ENCODE measurements around the gene VEPH1. TPM values are rescaled to one million over a fixed set of nuclear protein-coding genes. Genes with fewer than 3 reads are reported as not detected.

The VEPH1 gene
- total and polyA plus RNA-seq, 2 donors (not counting 1 experiment from before 2014, with no cell fraction given), result not detected

DNA sequence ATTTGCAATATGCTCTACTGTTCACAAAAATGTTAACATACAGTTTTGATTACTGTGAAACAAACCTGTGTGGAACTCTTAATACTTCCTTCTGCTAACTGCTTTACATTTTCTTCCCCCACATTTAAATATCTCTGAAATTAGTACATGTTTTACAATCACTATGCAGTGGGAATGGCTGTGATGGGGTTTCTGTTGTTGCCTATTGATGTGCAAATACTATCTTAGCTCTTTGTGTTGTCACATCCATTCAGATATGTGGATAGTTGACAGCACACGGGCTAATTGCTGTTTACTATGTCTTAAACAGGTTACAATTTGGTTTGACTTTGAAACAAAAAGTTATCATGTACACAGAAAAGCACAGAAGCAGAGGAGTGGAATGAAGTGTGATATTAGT is 247.4 kb downstream of the VEPH1 start:
- H3K9me3 ChIP-seq (ENCODE audit: control extremely low read depth in 1 of 3, control insufficient read depth in 2 of 3, insufficient read depth in 1 of 3, low read length in 2 of 3), result no peaks in the 10 kb centered on the region
- H3K36me3 ChIP-seq (replicated peaks in 1 of 2; ENCODE audit: control extremely low read depth in 1 of 2, control insufficient read depth in 1 of 2, extremely low read depth in 1 of 2, insufficient read depth in 2 of 2, low read length in 1 of 2), result no peaks in the 10 kb centered on the region
- no peaks in the 10 kb centered on the region for H3K4me1 Mint-ChIP-seq
- no peaks in the 10 kb centered on the region for H3K4me1 ChIP-seq (ENCODE audit: control insufficient read depth in 2 of 2, insufficient read depth in 2 of 2, low read length in 2 of 2)
- no CpG with 5 or more reads among the region's 1 CpG for WGBS (ENCODE audit: insufficient coverage)
- CTCF ChIA-PET, result no interaction called here
- no peak overlapping the region for H3K27ac Mint-ChIP-seq
- POLR2A ChIA-PET, result no interaction called here
- H3K27ac ChIP-seq (ENCODE audit: low read length in 2 of 2), result no peak overlapping the region
- H4K20me1 ChIP-seq (ENCODE audit: control insufficient read depth, insufficient read depth, low read length, poor library complexity, severe bottlenecking), result no peaks in the 10 kb centered on the region
- intact Hi-C loops (cut with micrococcal nuclease), result no loop called here
- no peak overlapping the region for H3K4me3 Mint-ChIP-seq
- no peak overlapping the region for H3K4me3 ChIP-seq (ENCODE audit: control extremely low read depth in 1 of 5, extremely low read depth in 1 of 5, insufficient read depth in 1 of 5, low read depth in 2 of 5, low read length in 4 of 5)
- no peaks in the 10 kb centered on the region for H3K9me3 Mint-ChIP-seq (ENCODE audit: insufficient read depth)
- H3K79me2 ChIP-seq (ENCODE audit: control insufficient read depth, insufficient read depth, low read length), result no peaks in the 10 kb centered on the region
- ATAC-seq (ENCODE audit: low read depth) (no peak), DNase-seq (no peak)
- H3K4me2 ChIP-seq (replicated peaks; ENCODE audit: low read depth, low read length, poor library complexity, severe bottlenecking), result no peak overlapping the region
- no peak overlapping the region for H2AFZ ChIP-seq (ENCODE audit: insufficient read depth, low read depth, low read length, poor library complexity, severe bottlenecking)
- no peaks in the 10 kb centered on the region for H3K27me3 ChIP-seq (replicated peaks in 1 of 4; ENCODE audit: control extremely low read depth in 1 of 4, control insufficient read depth in 3 of 4, insufficient read depth in 4 of 4, low read length in 3 of 4)
- no peak overlapping the region for H3K9ac ChIP-seq (ENCODE audit: low read length)
- no peaks in the 10 kb centered on the region for H3K27me3 Mint-ChIP-seq
- no peak for TF ChIP-seq EZH2 (IDR thresholded peaks at IDR 0.05; ENCODE audit: borderline replicate concordance, insufficient read depth, low read depth, low read length, poor library complexity, severe bottlenecking)
- TF ChIP-seq, protein P1, sequence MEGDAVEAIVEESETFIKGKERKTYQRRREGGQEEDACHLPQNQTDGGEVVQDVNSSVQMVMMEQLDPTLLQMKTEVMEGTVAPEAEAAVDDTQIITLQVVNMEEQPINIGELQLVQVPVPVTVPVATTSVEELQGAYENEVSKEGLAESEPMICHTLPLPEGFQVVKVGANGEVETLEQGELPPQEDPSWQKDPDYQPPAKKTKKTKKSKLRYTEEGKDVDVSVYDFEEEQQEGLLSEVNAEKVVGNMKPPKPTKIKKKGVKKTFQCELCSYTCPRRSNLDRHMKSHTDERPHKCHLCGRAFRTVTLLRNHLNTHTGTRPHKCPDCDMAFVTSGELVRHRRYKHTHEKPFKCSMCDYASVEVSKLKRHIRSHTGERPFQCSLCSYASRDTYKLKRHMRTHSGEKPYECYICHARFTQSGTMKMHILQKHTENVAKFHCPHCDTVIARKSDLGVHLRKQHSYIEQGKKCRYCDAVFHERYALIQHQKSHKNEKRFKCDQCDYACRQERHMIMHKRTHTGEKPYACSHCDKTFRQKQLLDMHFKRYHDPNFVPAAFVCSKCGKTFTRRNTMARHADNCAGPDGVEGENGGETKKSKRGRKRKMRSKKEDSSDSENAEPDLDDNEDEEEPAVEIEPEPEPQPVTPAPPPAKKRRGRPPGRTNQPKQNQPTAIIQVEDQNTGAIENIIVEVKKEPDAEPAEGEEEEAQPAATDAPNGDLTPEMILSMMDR (IDR thresholded peaks at IDR 0.05), result no peak

DNA sequence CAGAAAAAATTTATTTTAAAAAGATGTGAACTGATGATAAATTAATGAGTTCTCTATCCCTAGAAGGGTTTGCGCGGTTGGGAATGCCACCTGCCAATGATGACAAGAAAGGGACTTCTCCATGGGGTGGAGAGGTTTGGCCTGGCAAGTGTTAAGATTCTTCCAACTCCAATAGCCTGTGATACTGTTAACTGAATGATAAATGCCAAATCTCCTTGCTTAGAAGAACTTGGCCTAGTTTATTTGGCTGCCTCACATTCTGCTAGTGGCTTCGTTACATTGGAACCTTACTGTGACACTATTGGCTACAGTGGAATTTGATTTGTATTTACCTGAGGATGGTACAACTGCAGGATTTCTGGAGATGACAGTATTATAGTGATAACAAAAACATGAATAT is 251.5 kb downstream of the VEPH1 start:
- no peaks in the 10 kb centered on the region for H3K4me1 ChIP-seq (ENCODE audit: control insufficient read depth in 2 of 2, insufficient read depth in 2 of 2, low read length in 2 of 2)
- no peaks in the 10 kb centered on the region for H4K20me1 ChIP-seq (ENCODE audit: control insufficient read depth, insufficient read depth, low read length, poor library complexity, severe bottlenecking)
- H3K27ac ChIP-seq (ENCODE audit: low read length in 2 of 2), result no peak overlapping the region
- intact Hi-C loops (cut with micrococcal nuclease), result no loop called here
- 83% methylated on average over 1 of the region's 3 CpGs for WGBS (ENCODE audit: insufficient coverage)
- ChIA-PET CTCF (no interaction called here), POLR2A (no interaction called here)
- H3K4me1 Mint-ChIP-seq, result peaks cover 4% of the 10 kb centered on the region
- H3K27me3 Mint-ChIP-seq, result no peaks in the 10 kb centered on the region
- TF ChIP-seq, protein P1 (IDR thresholded peaks at IDR 0.05), result no peak
- TF ChIP-seq EZH2 (IDR thresholded peaks at IDR 0.05; ENCODE audit: borderline replicate concordance, insufficient read depth, low read depth, low read length, poor library complexity, severe bottlenecking), result no peak
- no peak overlapping the region for H3K4me3 ChIP-seq (ENCODE audit: control extremely low read depth in 1 of 5, extremely low read depth in 1 of 5, insufficient read depth in 1 of 5, low read depth in 2 of 5, low read length in 4 of 5)
- no peak overlapping the region for H3K4me3 Mint-ChIP-seq
- H3K9me3 Mint-ChIP-seq (ENCODE audit: insufficient read depth), result no peaks in the 10 kb centered on the region
- H3K79me2 ChIP-seq (ENCODE audit: control insufficient read depth, insufficient read depth, low read length), result no peaks in the 10 kb centered on the region
- DNase-seq (no peak), ATAC-seq (ENCODE audit: low read depth) (no peak)
- no peak overlapping the region for H3K4me2 ChIP-seq (replicated peaks; ENCODE audit: low read depth, low read length, poor library complexity, severe bottlenecking)
- no peaks in the 10 kb centered on the region for H3K36me3 ChIP-seq (replicated peaks in 1 of 2; ENCODE audit: control extremely low read depth in 1 of 2, control insufficient read depth in 1 of 2, extremely low read depth in 1 of 2, insufficient read depth in 2 of 2, low read length in 1 of 2)
- no peak overlapping the region for H3K27ac Mint-ChIP-seq
- H2AFZ ChIP-seq (ENCODE audit: insufficient read depth, low read depth, low read length, poor library complexity, severe bottlenecking), result no peak overlapping the region
- H3K27me3 ChIP-seq (replicated peaks in 1 of 4; ENCODE audit: control extremely low read depth in 1 of 4, control insufficient read depth in 3 of 4, insufficient read depth in 4 of 4, low read length in 3 of 4), result no peaks in the 10 kb centered on the region
- no peaks in the 10 kb centered on the region for H3K9me3 ChIP-seq (ENCODE audit: control extremely low read depth in 1 of 3, control insufficient read depth in 2 of 3, insufficient read depth in 1 of 3, low read length in 2 of 3)
- no peak overlapping the region for H3K9ac ChIP-seq (ENCODE audit: low read length)

Data from B cell (primary cell).